RWPE1 (cell line): Measurements from ENCODE around the gene PLPPR4.

Source experiments
- CTCF ChIA-PET: fragments of 350-600 bp; sonication (Branson Sonifier 250); formaldehyde crosslinking; extraction: SDS; loops from one replicate; lab custom pipeline; 2021; lab: Yijun Ruan, JAX
- POLR2A ChIA-PET: fragments of 400-600 bp; formaldehyde crosslinking; extraction: SDS; loops from one replicate; lab custom pipeline; 2020; ENCODE audit warnings: antibody characterized with exemption; ENCODE audit not compliant: low non-redundant PET; lab: Yijun Ruan, JAX
- DNase-seq: peaks from one replicate; pipeline ENCODE4 v3.0.0; 2012; ENCODE audit warnings: low spot score
- H3K27ac ChIP-seq: fragments of 450-650 bp; 2 replicates; pipeline ENCODE4 v1.5.1; 2017
- CTCF ChIP-seq: fragments of 450-650 bp; conservative IDR thresholded peaks from 2 replicates; pipeline ENCODE4 v1.5.1; 2017; ENCODE audit warnings: low read depth, mild to moderate bottlenecking

PLPPR4 gene

GRCh38 chr1:99297923-99298322 lies 33.6 kb downstream of the PLPPR4 start:
- CTCF ChIA-PET: interaction anchor here (0.5 to 0.6 kb wide), 2 partner anchors 28 to 398 kb away, joined by 3 read pairs; no protein-coding TSS in a partner anchor
- TF ChIP-seq CTCF: no peak
- POLR2A ChIA-PET: no interaction called here

GRCh38 chr1:99304725-99305282 lies 40.5 kb downstream of the PLPPR4 start:
- H3K27ac ChIP-seq: no peak overlapping the region
- no peak for TF ChIP-seq CTCF
- ChIA-PET CTCF (no interaction called here), POLR2A (no interaction called here)
- no peak for DNase-seq

More at GRCh38 chr1:99297923-99298322, 33.6 kb downstream of the PLPPR4 start:
- no peak for DNase-seq
- no peak overlapping the region for H3K27ac ChIP-seq

- DNase-seq: no peak
- H3K27ac ChIP-seq: no peak overlapping the region
- ChIA-PET CTCF (no interaction called here), POLR2A (no interaction called here)
- TF ChIP-seq CTCF: no peak
Measured at GRCh38 chr1:99305626-99306025, 41.3 kb downstream of the PLPPR4 start.

- POLR2A ChIA-PET: no interaction called here
- CTCF ChIA-PET: no interaction called here
- H3K27ac ChIP-seq: no peak overlapping the region
Measured at GRCh38 chr1:99306056-99306455, 41.8 kb downstream of the PLPPR4 start.

GRCh38 chr1:99306644-99307043 lies 42.4 kb downstream of the PLPPR4 start:
- ChIA-PET CTCF (no interaction called here), POLR2A (no interaction called here)
- DNase-seq: no peak
- H3K27ac ChIP-seq: no peak overlapping the region
- TF ChIP-seq CTCF: no peak

More at GRCh38 chr1:99306056-99306455, 41.8 kb downstream of the PLPPR4 start:
- DNase-seq: no peak
- no peak for TF ChIP-seq CTCF

- ChIA-PET CTCF (no interaction called here), POLR2A (interaction anchor here (0.5 kb wide), 1 partner anchor 1789 kb away, joined by 3 read pairs; no protein-coding TSS in a partner anchor)
- no peak for TF ChIP-seq CTCF
- DNase-seq: no peak
- no peak overlapping the region for H3K27ac ChIP-seq
Measured at GRCh38 chr1:99315305-99315704, 51.0 kb downstream of the PLPPR4 start.
